Myocyte (in vitro differentiated cells): ENCODE data around the gene OLIG3. TPM values are rescaled to one million over a fixed set of nuclear protein-coding genes. Genes with fewer than 3 reads are reported as not detected.

Experiments
- DNase-seq: peaks from one replicate; pipeline ENCODE4 v3.0.0-alpha.2; 2012; ENCODE audit warnings: low read depth
- polyA plus RNA-seq: library from polyadenylated mRNA; unstranded; fragments of >200 nt; gene quantifications from one replicate; pipeline ENCODE4 v1.2.1, GENCODE V29; 2012; ENCODE audit warnings: missing spikeins
- total RNA-seq: library from RNA; depleted of rRNA; stranded (reverse); fragments of >200 nt; gene quantifications from 2 replicates; pipeline ENCODE4 v1.2.3, GENCODE V29; 2014

The OLIG3 gene
- total RNA-seq = not detected in 2 replicates
- polyA plus RNA-seq = not detected

DNA sequence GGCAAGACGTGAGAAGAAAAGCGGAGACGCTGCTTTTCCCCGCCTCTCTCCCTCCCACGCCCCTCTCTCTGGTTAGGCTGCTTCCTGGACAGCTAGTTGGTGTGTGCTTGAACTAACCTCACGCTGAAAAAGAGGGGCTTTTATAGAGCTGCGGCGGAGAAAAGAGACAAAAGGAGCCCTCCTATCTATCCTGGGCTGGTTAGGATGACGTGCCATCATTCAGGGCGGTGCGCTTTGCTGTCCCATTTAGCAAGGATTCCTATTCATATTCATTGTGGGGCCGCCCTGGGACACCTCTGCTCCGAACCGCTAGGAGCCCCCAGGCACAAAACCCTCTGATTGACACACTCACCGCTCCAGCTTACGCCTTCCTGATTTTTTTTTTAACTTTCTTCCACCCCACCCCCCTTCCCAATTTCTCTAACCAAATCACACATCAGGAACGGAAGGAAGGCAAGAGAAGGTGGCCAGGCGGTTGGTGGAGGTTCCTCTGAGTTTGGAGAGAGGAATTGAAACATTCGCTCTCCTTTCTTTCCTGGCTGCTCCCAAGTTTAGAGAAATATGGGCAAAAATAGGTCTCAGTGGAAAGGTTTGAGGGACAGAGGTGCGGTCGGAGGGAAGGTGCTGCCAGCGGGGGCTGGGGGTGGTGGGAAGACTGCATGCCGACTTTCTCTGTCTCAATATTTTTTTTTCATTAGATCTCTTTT lies at the start of gene OLIG3:
TSS of gene OLIG3 (minus strand) at position 114 of the 707 bp plus-strand sequence. CDS start 224 bp downstream, outside the sequence.
- no peak for DNase-seq

DNA sequence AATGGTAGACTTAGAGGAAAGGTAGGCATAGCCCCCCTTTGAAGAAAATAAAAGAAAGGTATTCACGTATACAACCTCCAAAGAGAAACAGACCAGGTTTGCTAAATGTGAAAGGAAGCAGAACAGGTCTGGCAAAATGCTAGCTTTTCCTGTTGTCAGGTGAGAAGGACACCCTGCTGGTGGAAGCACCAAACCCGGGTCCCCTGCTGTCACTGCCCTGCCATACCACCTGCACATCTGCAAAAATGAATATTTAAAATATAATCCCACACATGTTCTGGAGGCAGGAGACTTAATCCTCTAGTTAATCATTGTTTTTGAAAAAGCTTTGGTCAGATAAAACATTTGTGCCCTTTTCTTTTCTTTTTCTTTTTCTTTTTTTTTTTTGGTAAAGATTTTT lies 48.9 kb upstream of the OLIG3 start:
- no peak for DNase-seq

DNA sequence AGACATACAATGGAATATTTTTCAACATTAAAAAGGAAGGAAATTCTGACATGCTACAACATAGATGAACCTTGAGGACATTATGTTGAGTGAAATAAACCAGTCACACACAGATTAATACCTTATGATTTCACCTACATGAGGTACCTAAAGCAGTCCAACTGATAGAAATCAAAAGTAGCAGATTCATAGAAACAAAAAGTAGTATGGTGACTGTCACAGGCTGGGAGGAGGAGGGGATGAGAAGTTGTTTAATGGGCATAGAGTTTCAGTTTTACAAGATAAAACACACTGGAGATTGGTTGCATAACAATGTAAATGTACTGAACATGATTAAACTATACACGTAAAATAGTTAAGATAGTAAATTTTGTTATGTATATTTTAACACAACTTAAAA lies 48.5 kb upstream of the OLIG3 start:
- DNase-seq = no peak

DNA sequence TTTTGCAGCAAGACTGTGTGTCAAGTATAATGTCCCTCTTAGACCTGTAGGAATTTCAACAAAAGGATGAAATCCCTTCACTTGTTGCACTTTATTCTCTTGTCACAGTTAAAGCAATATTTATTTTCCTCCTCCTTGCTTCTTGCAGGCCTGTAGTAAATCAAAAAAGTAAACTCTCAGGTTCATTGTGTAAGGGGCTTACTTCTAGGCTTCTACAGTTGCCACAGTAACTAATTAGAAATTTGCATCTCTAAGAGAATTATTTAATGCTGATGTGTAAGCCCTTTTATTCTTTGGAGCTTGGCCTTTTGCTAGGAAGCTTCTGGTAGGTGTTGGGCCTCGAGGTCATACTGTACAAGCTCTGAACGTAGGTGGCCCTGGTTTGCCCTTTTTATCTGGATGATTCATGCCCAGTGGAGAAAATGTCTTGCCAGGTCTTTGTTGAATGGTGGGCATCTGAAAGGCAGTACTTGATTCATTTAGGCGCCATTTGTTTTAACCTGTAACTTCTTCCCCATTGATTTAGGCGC lies 47.4 kb upstream of the OLIG3 start:
- no peak for DNase-seq

DNA sequence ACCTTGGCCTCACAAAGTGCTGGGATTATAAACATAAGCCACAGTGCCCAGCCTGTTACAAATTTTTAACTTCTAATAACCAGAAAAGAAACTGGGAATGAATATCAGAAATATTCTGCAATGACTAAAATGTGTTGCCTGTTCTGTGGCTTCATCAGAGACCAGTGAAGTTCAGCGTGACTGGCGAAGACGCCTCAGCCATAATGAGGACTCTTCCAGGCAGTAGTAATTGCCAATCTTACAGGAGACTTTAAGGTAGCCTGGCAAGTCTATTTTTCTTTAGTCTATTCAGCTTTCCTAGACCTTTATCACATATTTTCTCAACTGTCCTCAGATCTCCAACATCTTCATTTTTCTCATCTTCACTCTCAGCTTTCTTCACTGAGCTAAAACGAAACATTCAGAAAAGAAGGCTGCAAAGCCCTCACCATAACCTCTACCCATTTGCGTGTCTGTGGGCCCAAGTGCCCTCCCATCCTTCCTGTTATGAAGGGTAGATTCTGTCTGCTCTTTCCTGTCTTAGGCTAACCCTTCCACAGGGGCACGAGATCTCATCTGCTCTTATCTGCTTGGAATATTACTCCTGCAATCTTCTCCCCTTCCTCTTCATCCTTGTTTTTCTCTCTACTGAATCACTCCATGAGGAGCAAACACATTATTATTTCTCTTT lies 42.0 kb upstream of the OLIG3 start:
- DNase-seq = no peak

DNA sequence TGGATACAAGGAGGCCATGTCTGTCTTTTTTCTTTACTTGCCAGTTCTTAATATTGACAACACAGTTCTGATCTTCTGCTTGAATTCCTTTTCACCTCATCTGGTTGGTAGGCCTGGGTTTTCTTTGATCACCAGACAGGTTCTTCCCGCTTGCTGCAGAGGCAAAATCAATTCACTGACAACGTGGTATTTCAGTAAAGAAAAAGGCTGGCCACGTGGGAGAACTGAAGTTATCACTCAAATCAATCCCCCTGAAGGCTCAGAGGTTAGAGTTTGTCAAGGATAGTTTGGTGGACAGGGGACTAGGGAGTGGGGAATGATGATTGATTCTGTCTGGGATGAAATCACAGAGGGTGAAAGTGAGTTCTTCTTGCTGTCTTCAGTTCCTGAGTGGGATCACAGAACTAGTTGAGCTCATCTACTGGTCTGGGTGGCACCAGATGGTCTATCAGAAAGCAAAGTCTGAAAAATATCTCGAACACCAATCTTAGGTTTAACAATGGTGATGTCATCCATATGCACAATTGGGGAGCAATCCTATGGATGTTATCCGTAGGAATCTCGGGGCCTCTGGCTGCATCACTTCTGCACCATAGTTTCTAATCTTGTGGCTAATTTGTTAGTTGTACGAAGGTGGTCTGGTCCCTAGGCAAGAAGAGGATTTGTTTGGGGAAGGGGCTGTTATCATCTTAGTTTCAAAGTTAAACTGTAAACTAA lies 37.3 kb upstream of the OLIG3 start:
- no peak for DNase-seq

DNA sequence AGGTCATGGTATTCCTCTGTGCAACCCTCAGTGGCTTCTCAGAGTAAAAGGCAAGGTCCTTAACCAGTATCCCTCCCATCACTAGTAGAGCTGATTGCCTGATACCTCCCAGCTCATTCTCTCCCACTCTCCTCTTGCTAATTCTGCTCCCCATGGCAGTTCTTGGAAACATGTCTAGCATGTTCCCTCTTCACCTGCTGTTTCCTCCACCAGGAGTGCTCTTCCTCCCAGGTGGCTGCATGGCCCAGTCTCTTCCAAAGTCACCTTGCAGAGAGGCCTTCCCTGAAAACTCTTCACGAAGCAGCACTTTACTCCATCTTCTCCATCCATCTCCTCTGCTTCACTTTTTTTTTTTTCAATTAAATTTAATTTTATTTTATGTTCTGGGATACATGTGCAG lies 36.2 kb upstream of the OLIG3 start:
- no peak for DNase-seq

DNA sequence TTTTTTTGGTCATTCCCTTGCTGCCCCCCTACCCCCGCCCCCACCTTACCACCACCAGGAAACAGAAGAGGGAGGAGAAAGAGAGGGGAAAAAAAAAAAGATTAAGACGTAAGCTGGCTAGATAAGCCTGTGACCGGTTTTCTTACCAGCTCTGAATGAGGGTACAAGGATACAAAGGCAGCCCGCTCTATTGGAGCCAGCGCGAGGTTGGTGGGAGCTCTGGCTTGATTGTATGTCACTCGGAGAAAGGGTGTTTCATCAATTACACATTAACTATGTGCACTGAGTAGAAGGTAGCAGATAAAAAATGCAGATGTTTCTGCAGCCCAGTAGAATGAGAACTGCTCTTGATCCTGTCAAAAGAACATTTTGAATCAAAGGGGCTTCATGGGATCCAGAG lies 28.6 kb upstream of the OLIG3 start:
- DNase-seq = no peak

DNA sequence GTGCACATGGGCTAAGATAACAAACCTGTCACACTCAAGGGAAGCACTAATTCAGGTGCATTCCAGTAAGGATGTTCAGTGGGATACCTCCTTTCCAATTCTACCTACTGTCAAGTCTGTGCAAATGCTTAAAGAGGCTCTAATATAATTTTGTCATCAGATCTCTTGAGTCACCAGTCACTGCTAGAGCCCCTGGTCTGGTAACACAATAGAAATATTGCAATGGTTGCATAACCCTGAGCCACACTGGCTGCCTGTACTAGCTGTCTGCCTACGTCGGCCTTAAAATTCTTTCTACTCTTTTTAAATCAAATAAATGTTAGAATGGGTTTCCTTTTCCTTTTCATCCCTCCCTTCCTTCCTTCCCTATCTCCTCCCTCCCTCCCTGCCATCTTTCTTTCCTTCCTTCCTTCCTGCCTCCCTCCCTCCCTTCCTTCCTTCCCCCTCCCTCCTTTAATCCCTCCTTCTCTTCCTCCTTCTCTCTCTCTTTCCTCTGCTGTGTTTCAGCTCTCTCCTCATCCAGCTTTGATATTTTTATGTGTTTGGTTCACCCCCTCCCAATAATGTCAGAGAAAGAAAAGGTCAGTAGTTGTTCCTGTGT lies 28.1 kb upstream of the OLIG3 start:
- no peak for DNase-seq

DNA sequence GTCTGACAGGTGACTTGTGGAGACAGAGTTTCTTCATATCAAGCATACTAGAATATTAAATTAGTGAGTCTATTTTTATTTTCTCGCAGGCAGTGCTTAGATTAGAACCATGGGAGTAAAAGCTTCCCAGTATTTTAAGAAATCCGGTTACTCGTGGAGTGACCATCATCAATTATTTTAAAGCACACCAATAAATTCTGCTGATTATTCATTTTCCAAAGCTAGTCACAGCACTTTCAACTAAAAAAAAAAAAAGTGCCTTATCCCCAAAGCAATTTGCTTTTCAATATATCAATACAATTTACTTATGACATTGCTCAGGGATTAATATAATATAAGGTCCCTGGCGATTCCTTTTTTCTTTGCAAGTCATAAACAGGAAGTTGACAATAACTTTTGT lies 26.3 kb upstream of the OLIG3 start:
- DNase-seq = no peak

DNA sequence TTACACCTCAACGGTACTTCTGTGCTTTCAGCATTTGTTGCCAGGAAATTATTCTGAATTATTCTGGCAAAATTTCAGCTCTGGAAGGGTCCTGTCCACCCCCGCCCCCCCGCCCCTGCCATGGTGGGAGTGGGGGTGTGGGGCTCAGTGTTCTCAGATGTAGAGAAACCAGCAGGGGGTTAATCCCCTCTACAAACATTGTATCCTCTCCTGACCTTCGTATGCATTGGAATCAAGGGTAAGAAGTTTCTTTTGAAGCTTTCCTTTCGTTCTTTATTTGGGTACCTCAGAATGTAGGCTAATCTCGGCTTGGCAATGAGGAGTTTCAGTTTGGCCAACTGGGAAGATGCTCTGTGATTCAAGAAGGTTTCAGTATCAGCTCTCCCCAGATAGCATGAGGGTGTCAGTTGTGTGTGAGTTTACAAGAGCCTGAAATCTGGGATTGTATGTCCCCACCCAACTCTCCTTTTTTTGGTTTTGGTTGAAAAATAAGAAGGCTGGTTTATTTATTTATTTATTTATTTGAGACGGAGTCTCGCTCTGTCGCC lies 25.5 kb upstream of the OLIG3 start:
- no peak for DNase-seq

DNA sequence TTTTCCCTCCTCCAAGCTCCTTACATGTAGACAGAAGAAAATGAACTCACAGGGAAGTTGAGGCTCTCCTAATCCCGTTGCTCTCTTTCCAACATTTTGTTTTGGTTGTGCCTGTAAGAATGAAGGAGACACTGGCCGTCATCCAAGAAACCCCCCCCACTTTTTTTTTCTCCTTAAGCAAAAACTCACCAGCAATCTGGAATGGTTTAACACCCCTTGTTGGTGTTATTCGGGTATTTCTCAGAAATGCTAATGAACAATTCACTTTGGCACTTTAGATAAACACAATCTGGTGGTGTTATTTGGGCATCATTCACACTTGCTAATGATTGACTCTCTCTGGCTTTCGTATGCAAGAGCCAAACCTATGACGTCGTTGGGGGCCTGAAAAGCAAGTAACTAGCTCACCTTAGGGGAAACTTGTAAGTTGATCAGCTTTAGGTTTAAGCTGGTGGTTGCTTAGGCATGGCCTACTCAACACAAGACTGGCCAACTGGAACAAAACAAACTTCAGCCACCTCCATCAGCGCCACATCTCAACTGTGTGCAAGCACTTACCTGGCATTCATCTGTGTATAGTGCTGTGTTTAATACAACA lies 24.3 kb upstream of the OLIG3 start:
- no peak for DNase-seq

DNA sequence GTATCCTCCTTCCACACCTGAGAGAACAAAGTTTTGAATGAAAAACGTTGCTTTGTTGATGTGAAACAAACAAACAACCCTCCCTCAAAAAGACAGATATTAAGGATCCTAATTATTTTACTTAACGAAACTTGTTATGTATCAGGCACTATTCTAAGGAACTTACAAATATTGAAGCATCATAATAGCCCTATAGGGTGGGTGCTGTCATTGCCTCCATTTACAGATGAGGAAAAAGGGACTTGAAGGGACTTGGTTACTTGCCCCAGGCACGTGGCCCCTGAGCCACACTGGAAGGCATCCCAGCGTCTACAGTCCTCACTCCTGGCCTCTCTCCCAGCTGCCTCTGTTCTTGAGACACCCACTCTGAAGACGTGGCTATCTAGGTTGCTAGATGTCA lies 20.2 kb upstream of the OLIG3 start:
- no peak for DNase-seq

DNA sequence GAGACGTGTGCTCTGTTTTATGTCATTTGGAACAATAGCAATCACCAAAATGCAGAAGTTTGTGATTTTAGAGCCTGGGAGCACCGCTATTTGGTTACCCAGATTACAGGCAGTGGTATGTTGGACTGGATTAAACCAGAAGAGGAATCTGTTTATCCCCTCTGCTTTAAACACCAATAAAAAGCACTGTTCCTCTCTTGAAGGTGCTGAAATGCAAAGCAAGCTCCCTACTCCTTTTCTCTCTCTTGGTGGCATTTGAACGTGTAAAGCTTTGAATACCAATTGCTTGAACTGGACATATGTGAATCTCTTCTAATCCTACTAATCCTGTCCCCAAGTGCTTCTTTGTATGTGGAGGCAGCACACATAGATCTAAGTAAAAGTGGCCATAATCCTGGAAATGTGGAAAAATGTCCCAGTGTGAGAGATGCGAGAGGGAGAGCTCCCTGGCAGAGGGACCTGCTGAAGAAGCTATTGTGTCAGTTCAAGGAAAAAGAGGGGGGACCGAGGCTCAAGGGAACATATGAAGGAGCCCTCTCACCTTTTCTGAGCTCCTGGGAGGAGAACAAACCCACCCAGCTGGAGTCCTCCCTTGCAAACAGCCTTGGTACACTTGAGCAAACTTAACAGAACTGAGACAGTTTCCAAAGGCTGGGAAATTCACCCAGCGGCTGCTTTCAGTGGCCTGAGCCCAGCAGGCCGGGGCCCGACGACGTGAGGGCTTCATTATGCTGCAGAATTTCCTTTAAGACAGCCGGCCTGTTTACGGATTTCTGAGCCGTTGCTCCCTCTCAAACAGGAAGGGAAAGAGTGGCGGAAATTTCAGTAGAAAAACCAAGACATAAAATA lies 18.8 kb upstream of the OLIG3 start:
- DNase-seq = no peak

DNA sequence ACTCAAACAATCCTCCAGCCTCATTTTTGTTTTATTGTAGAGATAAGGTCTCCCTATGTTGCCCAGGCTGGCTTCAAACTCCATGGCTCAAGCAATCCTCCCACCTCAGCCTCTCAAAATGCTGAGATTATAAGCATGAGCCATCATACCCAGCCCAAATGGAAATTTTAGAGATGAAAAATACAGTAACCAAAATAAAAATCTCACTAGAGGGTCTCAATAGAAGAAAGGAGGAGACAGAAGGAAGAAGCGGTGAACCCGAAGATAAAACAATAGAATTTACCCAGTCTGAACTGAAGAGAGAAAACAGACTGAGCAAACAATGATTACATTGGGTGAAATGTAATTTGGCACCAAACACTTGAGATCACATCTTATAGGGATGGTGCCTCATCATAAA lies 16.7 kb upstream of the OLIG3 start:
- DNase-seq = no peak

DNA sequence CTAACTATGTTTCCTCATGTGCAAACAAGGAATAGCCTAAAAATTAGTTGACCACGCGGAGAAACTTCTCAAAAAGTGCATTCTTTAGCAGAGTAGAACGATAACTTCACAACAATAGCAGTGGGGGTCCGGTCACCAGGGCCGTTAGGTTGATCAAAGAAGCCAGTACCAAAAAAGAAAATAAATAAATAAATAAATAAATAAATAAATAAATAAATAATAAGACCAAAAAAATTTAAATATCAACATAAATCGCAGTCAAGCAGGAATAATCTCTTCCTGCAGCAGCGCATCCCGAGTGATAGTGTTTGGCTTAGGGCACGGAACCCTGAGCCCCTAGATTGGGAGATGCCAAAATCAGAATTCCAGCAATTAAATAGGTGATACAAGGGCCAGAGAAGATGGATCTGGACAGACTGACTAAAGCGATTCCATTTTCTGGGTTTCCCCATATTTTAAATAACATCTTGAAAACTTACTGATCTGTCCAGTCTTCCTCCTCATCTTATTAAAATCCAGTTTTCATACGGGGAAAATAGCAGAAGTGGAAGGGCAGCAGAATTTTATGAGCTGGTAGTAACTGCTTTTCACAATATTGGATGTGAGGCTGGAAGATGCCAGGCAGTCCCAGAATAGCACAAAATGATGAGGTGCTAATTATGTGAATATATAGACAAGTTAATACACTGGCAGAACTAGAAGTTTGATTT lies 4.4 kb upstream of the OLIG3 start:
- DNase-seq = no peak

DNA sequence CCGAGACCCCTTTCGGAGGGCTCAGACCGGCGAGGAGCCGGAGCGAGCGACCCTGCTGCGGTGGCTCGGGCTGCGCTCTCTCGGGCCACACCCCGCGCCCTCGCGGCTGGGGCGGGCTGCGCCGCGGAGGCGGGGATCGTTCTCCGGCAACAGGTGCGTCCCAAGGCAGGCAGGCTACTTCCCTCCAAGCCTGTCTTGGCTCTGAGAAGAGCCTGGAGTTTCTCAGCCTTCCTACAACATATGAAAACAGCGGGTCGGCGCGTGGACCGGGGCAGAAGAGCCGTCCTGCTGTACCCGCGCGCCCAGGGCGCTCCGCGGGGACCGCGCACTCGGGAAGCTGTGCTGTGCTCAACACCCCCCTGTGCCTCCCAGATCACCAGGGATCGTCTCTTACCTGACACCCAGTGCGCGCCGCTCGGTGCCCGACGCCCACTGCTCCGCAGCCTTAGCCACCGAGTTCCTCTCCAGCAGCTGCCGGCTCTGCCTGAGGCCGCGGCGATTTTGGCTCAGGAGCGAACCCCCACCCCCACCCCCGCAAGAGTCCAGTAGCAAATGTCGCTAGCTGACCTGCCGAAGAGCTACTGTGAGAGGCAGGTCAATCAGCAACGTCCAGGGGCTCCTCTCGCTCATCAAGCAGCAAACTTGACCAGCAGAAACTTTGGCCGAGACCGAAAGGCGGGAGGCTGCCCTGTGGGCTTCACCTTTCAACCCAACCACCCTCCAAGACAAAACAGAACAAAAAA lies 3.7 kb upstream of the OLIG3 start:
- DNase-seq = no peak

DNA sequence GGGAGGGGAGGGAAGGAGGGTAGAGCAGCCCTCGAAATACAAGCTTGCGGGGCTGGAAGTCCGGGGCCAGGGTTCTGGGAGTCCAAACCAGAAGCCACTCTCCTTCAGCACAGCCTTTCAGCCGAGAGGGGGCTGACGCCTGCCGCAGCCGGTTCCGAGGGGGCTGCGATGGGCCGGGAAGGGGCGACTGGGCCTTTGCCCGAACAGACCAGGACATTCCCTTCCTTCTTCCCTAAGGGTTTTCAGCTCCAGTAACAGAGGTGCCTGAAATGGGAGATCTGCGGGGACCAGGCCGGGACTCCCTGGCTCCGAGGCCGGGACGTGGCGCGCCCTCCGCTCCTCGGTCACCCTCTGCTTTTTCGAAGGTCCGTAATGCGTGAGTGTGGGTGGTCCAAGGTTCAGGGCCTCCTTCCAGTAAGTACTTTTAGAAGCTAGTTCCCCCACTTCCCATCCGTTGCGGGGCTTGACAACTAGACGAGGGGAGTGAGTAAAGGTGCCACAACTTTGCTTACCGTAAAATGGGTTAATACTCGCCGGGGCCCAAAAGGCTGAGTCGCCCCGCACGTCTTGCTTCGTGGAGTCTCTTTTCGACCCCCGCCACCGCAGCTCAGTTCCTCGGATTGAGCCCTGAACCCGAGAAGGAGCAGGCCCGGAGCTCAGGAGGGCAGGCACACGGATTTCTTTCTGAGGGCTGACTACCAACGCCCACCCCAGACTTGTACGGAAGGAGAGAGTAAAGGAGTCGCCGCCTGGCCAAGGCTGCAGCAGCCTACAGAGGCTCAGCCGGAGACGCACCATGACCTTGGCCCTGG lies 2.9 kb upstream of the OLIG3 start:
- no peak for DNase-seq
